VCaP (cell line): ENCODE measurements around the gene MNAT1.

Source experiments
- H3K27ac ChIP-seq: fragments of 450-650 bp; 2 replicates; pipeline ENCODE4 v1.5.1; 2017
- TF ChIP-seq, protein P1 (sequence below): fragments of 450-650 bp; conservative IDR thresholded peaks from 2 replicates; pipeline ENCODE4 v1.5.1; 2017; ENCODE audit warnings: mild to moderate bottlenecking, moderate library complexity

MNAT1 gene

DNA sequence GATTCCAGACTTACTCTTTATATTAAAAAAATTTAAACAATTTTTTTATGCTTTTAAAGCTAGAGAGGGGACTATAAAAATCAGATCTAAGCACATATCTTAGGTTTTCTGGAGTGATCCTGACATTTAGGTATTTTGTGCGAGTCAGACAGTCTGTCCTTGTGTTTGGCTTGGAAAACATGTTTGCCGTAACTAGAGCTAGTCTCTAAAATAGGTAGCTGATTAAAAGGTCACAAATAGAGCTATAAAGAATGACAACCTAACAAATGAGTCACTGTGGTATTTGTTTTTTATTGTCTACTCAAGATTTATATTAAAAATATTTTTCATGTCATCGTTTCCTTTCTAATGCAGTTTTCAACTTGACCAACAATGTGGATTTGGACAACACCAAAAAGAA is 73.4 kb downstream of the MNAT1 start:
- no peak overlapping the region for H3K27ac ChIP-seq

DNA sequence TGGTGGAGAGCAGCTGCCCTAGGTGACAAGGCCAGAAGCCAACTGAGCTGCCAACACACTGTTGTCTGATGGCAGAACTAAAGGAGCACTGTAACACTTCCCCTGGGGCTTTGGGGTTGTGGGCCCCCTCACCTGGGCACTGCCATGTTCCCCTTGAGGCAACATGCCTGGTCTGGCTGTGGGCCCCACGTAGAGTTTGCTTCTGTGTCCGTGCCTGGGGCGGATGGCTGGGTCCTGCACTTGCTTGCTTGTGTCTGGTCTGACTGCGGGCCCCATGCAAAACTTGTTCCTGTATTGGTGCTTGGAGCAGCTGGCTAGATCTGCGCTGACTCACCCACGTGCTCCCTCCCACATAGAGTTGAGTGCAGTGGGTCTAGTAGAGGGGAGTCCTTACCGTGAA is 78.4 kb downstream of the MNAT1 start:
- TF ChIP-seq, protein P1, sequence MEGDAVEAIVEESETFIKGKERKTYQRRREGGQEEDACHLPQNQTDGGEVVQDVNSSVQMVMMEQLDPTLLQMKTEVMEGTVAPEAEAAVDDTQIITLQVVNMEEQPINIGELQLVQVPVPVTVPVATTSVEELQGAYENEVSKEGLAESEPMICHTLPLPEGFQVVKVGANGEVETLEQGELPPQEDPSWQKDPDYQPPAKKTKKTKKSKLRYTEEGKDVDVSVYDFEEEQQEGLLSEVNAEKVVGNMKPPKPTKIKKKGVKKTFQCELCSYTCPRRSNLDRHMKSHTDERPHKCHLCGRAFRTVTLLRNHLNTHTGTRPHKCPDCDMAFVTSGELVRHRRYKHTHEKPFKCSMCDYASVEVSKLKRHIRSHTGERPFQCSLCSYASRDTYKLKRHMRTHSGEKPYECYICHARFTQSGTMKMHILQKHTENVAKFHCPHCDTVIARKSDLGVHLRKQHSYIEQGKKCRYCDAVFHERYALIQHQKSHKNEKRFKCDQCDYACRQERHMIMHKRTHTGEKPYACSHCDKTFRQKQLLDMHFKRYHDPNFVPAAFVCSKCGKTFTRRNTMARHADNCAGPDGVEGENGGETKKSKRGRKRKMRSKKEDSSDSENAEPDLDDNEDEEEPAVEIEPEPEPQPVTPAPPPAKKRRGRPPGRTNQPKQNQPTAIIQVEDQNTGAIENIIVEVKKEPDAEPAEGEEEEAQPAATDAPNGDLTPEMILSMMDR = no peak
- H3K27ac ChIP-seq = no peak overlapping the region

More for the DNA sequence above, 73.4 kb downstream of the MNAT1 start:
- TF ChIP-seq, protein P1 = no peak

DNA sequence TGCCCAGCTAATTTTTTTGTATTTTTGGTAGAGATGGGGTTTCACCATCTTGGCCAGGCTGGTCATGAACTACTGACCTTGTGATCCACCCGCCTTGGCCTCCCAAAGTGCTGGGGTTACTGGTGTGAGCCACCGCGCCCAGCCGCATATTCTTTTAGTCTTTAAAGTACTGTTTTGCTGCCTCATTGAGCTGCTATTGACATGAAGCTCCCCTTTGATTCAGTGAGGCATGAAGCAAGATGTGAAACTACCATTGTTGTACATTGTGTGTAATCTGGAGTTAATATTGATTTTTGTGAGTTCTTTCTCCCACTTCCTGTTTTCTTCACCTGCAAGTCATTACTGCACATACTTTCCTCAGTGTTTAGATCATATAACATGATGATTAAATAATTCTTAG is 80.8 kb downstream of the MNAT1 start:
- H3K27ac ChIP-seq = no peak overlapping the region

DNA sequence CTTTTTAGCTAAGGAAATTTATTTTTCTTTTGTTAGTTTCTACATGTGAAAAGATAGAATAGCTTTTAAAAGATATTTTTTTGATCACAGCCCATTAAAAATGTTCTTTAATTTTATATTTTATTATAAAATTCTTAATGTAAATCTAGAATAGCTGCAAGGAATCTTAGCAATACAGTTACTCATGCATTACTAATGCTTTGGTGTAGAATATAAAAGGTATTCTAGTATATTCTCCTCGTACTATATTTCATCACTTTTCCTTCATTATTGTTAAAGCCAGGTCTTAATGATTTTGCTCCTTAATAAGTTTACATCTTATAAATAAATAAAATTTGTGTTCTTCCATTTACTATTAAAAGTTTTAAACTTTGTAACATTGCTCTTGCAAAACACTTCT is 82.6 kb downstream of the MNAT1 start:
- TF ChIP-seq, protein P1 = no peak

More for the DNA sequence above, 80.8 kb downstream of the MNAT1 start:
- TF ChIP-seq, protein P1 = no peak

DNA sequence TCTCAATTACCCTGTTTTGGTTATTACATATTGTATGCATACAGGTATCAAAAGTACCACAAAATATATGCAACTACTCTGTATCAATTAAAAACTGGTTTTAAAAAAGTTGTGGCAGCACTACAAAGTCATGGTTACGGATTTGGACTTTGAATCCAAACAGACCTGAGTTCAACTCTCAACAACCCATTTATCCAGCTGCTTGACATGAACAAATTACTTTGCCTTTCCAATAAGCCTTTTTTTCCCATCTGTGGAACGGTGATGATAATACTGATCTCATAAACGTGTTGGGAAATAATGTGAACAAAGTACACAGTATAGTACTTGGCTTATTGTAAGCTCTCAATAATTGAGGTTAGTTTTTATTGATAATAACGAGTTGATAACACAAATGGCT is 85.0 kb downstream of the MNAT1 start:
- H3K27ac ChIP-seq = no peak overlapping the region
- TF ChIP-seq, protein P1 = no peak

More for the DNA sequence above, 82.6 kb downstream of the MNAT1 start:
- no peak overlapping the region for H3K27ac ChIP-seq

DNA sequence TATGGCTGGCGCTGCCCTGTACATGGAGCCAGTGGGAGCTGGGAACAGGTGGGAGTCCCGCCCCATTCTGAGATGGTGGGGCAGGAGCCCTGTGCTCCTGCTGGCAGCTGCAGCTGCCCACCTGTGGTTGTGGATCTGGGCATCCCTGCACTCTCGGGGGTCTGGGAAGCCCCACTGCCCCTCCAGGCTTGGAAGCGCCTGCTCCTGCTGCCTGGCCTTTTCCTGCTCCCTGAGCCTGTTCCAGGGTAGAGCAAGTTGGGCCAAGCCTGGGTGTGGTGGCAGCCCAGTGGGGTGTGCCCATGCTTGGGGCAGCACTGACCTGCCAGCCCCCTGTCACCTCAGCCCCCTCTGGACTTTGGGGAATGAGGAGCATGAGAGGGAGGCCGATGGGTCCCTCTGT is 104.0 kb downstream of the MNAT1 start:
- TF ChIP-seq, protein P1 = no peak
- H3K27ac ChIP-seq = no peak overlapping the region

DNA sequence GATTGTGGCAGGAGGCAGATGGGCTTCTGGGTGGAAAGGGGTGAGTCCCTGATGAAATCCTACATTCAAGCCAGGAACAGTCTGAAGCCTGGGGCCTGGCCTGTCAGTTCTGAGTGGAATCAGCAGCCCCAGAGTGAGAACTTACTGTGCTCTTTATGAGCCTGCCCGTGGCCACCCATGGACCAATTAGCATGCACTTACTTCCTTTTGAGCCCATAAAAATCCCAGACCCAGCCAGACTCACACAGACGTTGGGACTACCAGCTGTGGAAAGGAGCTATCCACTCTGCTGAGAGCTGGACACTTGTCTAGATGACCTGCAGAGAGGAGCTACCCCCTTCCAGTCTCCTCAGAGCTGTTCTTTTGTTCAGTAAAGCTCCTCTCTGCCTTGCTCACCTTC is 104.5 kb downstream of the MNAT1 start:
- no peak overlapping the region for H3K27ac ChIP-seq
- TF ChIP-seq, protein P1 = no peak

DNA sequence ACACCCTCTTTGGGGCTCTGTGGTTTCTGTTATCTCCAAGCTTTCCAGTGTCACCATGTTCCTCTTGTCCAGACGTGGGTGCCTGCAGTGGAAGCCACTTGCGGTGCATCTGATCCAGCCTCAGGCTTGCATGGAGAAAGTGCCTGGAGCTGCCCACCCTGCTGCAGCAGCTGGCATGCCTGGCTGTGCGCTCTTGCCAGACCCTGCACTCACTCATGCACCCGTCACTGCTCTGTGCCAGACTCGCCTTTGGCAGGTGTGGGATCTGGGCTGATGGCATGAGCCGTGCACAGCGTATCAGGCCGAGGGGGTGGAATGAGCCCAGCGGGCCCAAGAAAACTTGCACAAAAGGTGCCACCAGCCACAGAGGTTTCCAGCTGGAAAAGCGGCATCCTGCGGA is 105.1 kb downstream of the MNAT1 start:
- TF ChIP-seq, protein P1 = no peak
- no peak overlapping the region for H3K27ac ChIP-seq
